SK-N-SH (cell line): ENCODE data around the gene RARB. TPM values are rescaled to one million over a fixed set of nuclear protein-coding genes. Genes with fewer than 3 reads are reported as not detected.

Source experiments
- CTCF ChIA-PET: fragments of 300-600, 350-600 bp; formaldehyde crosslinking; extraction: SDS; loops from one replicate; lab custom pipeline; 2021; lab: Yijun Ruan, JAX
- POLR2A ChIA-PET: fragments of 350-600 bp; sonication (Branson Sonifier 250); formaldehyde crosslinking; extraction: SDS; loops from one replicate; lab custom pipeline; 2020; ENCODE audit warnings: antibody characterized with exemption, inconsistent platforms; lab: Yijun Ruan, JAX
- DNase-seq: peaks from one replicate; pipeline ENCODE4 v3.0.0; 2012
- H2AFZ ChIP-seq: fragments of 200-600 bp; sonication (generic); 2 replicates; pipeline ENCODE4 v1.8.1; 2016; ENCODE audit warnings: antibody characterized with exemption, mild to moderate bottlenecking, low read depth
- H3F3A ChIP-seq: fragments of 200-600 bp; sonication (generic); replicated peaks from 2 replicates; pipeline ENCODE3; 2016; ENCODE audit warnings: antibody characterized with exemption, mild to moderate bottlenecking; ENCODE audit not compliant: insufficient read depth
- H3K27ac ChIP-seq, 2 experiments: fragments of 200-500 bp in 1 of 2; fragments of 200-600 bp in 1 of 2; sonication (Bioruptor generic) in 1 of 2; sonication (generic), shearing (Covaris generic) in 1 of 2; 2 replicates each; pipeline versions ENCODE4 v1.5.1 to v1.6.1; 2014 to 2016; ENCODE audit warnings: low read depth in 2 of 2, inconsistent platforms in 1 of 2, low read length in 1 of 2, mild to moderate bottlenecking in 1 of 2, mixed read lengths in 1 of 2
- H3K27me3 ChIP-seq: fragments of 200-600 bp; sonication (generic), shearing (Covaris generic); 2 replicates; pipeline ENCODE4 v1.6.1; 2016; ENCODE audit warnings: mixed run types; ENCODE audit not compliant: insufficient read depth
- H3K36me3 ChIP-seq, 2 experiments: fragments of 200-500 bp in 1 of 2; fragments of 200-600 bp in 1 of 2; sonication (Bioruptor generic) in 1 of 2; sonication (generic) in 1 of 2; replicated peaks in 1 of 2; 2 replicates each; pipeline versions ENCODE3 to v1.5.1; 2014 to 2016; ENCODE audit warnings: low read length in 1 of 2, mild to moderate bottlenecking in 1 of 2; ENCODE audit not compliant: insufficient read depth in 2 of 2, control insufficient read depth in 1 of 2
- H3K4me1 ChIP-seq, 2 experiments: fragments of 200-500 bp in 1 of 2; fragments of 200-600 bp in 1 of 2; sonication (Bioruptor generic) in 1 of 2; sonication (generic), shearing (Covaris generic) in 1 of 2; 2 replicates each; pipeline versions ENCODE4 v1.5.1 to v1.6.1; 2014 to 2016; ENCODE audit warnings: low read depth in 1 of 2, low read length in 1 of 2, mixed run types in 1 of 2; ENCODE audit not compliant: insufficient read depth in 2 of 2, control insufficient read depth in 1 of 2
- H3K4me2 ChIP-seq: fragments of 200-600 bp; sonication (generic), shearing (Covaris generic); 2 replicates; pipeline ENCODE4 v1.6.1; 2017; ENCODE audit warnings: mixed run types
- H3K4me3 ChIP-seq, 2 experiments: fragments of 200-500 bp in 1 of 2; fragments of 200-600 bp in 1 of 2; sonication (Bioruptor generic) in 1 of 2; sonication (generic), shearing (Covaris generic) in 1 of 2; 2 replicates each; pipeline versions ENCODE4 v1.5.1 to v1.8.1; 2014 to 2016; ENCODE audit warnings: low read depth in 2 of 2, inconsistent platforms in 1 of 2, low read length in 1 of 2, mild to moderate bottlenecking in 1 of 2, mixed read lengths in 1 of 2, moderate library complexity in 1 of 2
- H3K79me2 ChIP-seq: fragments of 200-600 bp; sonication (generic); 2 replicates; pipeline ENCODE4 v1.8.1; 2017; ENCODE audit warnings: mild to moderate bottlenecking; ENCODE audit not compliant: insufficient read depth
- H3K9ac ChIP-seq: fragments of 200-600 bp; sonication (generic); 2 replicates; pipeline ENCODE4 v1.6.1; 2017; ENCODE audit warnings: mixed run types
- H3K9me2 ChIP-seq: fragments of 200-600 bp; sonication (generic); 2 replicates; pipeline ENCODE4 v1.6.1; 2017; ENCODE audit warnings: mixed run types
- H3K9me3 ChIP-seq: fragments of 200-600 bp; sonication (generic); 2 replicates; pipeline ENCODE4 v1.6.1; 2017; ENCODE audit warnings: mixed run types, mild to moderate bottlenecking, moderate library complexity
- H4K20me1 ChIP-seq: fragments of 200-600 bp; sonication (generic); 2 replicates; pipeline ENCODE4 v1.6.1; 2017; ENCODE audit warnings: mild to moderate bottlenecking, mixed run types; ENCODE audit not compliant: insufficient read depth
- CHD2 ChIP-seq: fragments of 150-350 bp; IDR thresholded peaks from 2 replicates; pipeline ENCODE4 v1.6.1; 2018; ENCODE audit warnings: low read length; ENCODE audit not compliant: partially characterized antibody
- ELF1 ChIP-seq: IDR thresholded peaks from 2 replicates; pipeline ENCODE4 v1.4.0; 2012
- FOXM1 ChIP-seq: IDR thresholded peaks from 2 replicates; pipeline ENCODE4 v1.4.0; 2012; ENCODE audit warnings: low read depth, mild to moderate bottlenecking
- JUND ChIP-seq: IDR thresholded peaks from 2 replicates; pipeline ENCODE4 v1.4.0; 2012
- MEF2A ChIP-seq: IDR thresholded peaks from 2 replicates; pipeline ENCODE4 v1.4.0; 2012; ENCODE audit warnings: low read depth, borderline replicate concordance
- NFIC ChIP-seq: IDR thresholded peaks from 2 replicates; pipeline ENCODE4 v1.4.0; 2012; ENCODE audit warnings: borderline replicate concordance
- NRF1 ChIP-seq: IDR thresholded peaks from 2 replicates; pipeline ENCODE4 v1.6.1; 2012; ENCODE audit warnings: low read depth, mild to moderate bottlenecking, low read length
- POLR2AphosphoS5 ChIP-seq: IDR thresholded peaks from 2 replicates; pipeline ENCODE4 v1.6.1; 2012; ENCODE audit warnings: low read depth, low read length
- TAF1 ChIP-seq: IDR thresholded peaks from 2 replicates; pipeline ENCODE4 v1.6.1; 2012; ENCODE audit warnings: low read depth, mild to moderate bottlenecking, low read length, moderate library complexity, borderline replicate concordance
- YY1 ChIP-seq: IDR thresholded peaks from 2 replicates; pipeline ENCODE4 v1.4.0; 2012; ENCODE audit warnings: low read depth, mild to moderate bottlenecking
- WGBS: methylation state at CpG from one replicate; pipeline ENCODE4 v1.1.6; 2017; ENCODE audit warnings: low lambda C conversion rate; 5-methylcytosine and 5-hydroxymethylcytosine counted together
- polyA plus RNA-seq, 3 experiments: library from polyadenylated mRNA; depleted of rRNA; stranded (reverse); fragments of >200 nt; gene quantifications; 2 replicates each; pipeline ENCODE4 v1.2.3, GENCODE V29; 2012
- TF ChIP-seq, protein P1 (sequence below): fragments of 150-350 bp; IDR thresholded peaks from 2 replicates; pipeline ENCODE4 v1.6.1; 2017; ENCODE audit warnings: antibody characterized with exemption, low read length, low read depth, borderline replicate concordance
- TF ChIP-seq, protein P2 (sequence below): IDR thresholded peaks from 2 replicates; pipeline ENCODE4 v1.4.0; 2012; ENCODE audit warnings: low read depth
- TF ChIP-seq, protein P3 (sequence below): IDR thresholded peaks from 2 replicates; pipeline ENCODE4; 2012
- TF ChIP-seq, protein P4 (sequence below): IDR thresholded peaks from 2 replicates; pipeline ENCODE4 v1.6.1; 2012; ENCODE audit warnings: mild to moderate bottlenecking, low read depth, low read length, moderate library complexity

The RARB gene
- polyA plus RNA-seq, 1 of the 3 experiments (the other 2 are of a cell fraction), result 10.7 TPM

DNA sequence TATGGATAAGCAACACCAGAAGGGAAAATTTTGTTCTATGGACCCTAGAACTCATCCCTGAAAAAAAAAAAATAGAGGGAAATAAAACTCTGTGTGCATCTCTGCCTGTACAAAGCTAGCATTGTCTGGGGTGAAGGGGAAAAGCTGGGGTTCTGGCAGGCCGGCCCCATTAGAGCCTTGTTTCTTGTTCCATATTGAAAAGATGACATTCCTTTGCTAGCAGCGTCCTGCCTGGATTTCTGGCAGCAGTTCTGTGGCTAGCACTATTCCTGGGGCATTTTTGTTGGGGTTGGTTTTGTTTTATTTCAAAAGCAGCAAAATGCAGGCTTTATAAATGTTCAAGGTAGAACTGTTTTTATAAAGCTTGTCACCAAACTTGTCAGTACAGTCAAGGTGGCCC lies 45.2 kb downstream of the RARB start:
- Histone ChIP-seq H3K4me1 (peaks cover 45 to 51% of the 10 kb centered on the region in 2 experiments; a peak in 3 of 4 replicates), H3K79me2 (peaks cover 59% of the 10 kb centered on the region; the same call in 1 of the 2 replicates), H3K9ac (peak overlapping the region; percentile 19; the same call in 1 of the 2 replicates), H3K9me3 (no peaks in the 10 kb centered on the region), H3K4me3 (no peak overlapping the region)
- CTCF ChIA-PET, result interaction anchor here (1.0 to 1.7 kb wide), 2 partner anchors 9 to 71 kb away, joined by 3 to 4 read pairs; no protein-coding TSS in a partner anchor
- TF ChIP-seq, protein P1, sequence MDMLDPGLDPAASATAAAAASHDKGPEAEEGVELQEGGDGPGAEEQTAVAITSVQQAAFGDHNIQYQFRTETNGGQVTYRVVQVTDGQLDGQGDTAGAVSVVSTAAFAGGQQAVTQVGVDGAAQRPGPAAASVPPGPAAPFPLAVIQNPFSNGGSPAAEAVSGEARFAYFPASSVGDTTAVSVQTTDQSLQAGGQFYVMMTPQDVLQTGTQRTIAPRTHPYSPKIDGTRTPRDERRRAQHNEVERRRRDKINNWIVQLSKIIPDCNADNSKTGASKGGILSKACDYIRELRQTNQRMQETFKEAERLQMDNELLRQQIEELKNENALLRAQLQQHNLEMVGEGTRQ, result no peak
- TF ChIP-seq MEF2A (no peak), NFIC (no peak), JUND (no peak), TAF1 (no peak), FOXM1 (no peak), POLR2AphosphoS5 (no peak)
- TF ChIP-seq, protein P2, sequence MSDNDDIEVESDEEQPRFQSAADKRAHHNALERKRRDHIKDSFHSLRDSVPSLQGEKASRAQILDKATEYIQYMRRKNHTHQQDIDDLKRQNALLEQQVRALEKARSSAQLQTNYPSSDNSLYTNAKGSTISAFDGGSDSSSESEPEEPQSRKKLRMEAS, result no peak
- TF ChIP-seq, protein P3, sequence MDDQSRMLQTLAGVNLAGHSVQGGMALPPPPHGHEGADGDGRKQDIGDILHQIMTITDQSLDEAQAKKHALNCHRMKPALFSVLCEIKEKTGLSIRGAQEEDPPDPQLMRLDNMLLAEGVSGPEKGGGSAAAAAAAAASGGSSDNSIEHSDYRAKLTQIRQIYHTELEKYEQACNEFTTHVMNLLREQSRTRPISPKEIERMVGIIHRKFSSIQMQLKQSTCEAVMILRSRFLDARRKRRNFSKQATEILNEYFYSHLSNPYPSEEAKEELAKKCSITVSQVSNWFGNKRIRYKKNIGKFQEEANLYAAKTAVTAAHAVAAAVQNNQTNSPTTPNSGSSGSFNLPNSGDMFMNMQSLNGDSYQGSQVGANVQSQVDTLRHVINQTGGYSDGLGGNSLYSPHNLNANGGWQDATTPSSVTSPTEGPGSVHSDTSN, result no peak
- TF ChIP-seq, all 33 proteins: peak for 0
- Histone ChIP-seq H3F3A (peaks cover 5% of the 10 kb centered on the region), H4K20me1 (no peaks in the 10 kb centered on the region), H3K9me2 (no peaks in the 10 kb centered on the region), H3K27ac (peak overlapping the region; percentile 5 to 88), H3K36me3 (no peaks in the 10 kb centered on the region), H3K27me3 (no peaks in the 10 kb centered on the region), H2AFZ (no peak overlapping the region), H3K4me2 (peak overlapping the region; percentile 49)
- POLR2A ChIA-PET, result no interaction called here
- DNase-seq, result no peak
- WGBS, result 44% methylated on average over 2 of the region's 2 CpGs

DNA sequence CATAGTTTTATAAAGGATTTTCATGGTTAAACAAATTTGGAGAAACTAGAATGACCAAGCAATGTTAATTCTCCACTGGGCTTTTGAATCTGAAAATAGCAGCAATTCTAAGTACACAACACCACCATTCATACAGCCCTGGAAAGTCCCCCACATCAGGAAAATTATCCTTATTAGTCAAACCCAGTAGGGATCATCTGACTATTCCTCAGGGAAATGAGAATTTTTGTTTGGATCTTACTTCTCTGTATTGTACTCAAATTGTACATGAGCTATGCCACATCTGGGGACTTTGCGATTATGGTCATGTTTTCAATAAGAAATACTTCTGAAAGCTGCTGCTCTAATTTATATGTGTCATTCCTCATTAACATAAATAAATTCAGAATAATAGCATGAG lies 46.0 kb downstream of the RARB start:
- Histone ChIP-seq H2AFZ (no peak overlapping the region), H3K9ac (no peak overlapping the region), H3K4me1 (peaks cover 44 to 51% of the 10 kb centered on the region in 2 experiments; a peak in 3 of 4 replicates), H3K9me3 (no peaks in the 10 kb centered on the region), H3F3A (peaks cover 12% of the 10 kb centered on the region), H3K79me2 (peaks cover 53% of the 10 kb centered on the region; the same call in 1 of the 2 replicates), H3K27ac (peak overlapping the region in 1 of 2 experiments; percentile 88; a peak in 2 of 4 replicates), H3K27me3 (no peaks in the 10 kb centered on the region), H3K9me2 (no peaks in the 10 kb centered on the region), H4K20me1 (no peaks in the 10 kb centered on the region), H3K4me3 (no peak overlapping the region), H3K36me3 (no peaks in the 10 kb centered on the region), H3K4me2 (no peak overlapping the region)
- no peak for DNase-seq
- 90% methylated on average over 1 of the region's 1 CpG for WGBS
- TF ChIP-seq NRF1 (no peak), CHD2 (no peak), JUND (no peak), ELF1 (no peak), YY1 (no peak)
- TF ChIP-seq, protein P2, result no peak
- TF ChIP-seq, protein P4, sequence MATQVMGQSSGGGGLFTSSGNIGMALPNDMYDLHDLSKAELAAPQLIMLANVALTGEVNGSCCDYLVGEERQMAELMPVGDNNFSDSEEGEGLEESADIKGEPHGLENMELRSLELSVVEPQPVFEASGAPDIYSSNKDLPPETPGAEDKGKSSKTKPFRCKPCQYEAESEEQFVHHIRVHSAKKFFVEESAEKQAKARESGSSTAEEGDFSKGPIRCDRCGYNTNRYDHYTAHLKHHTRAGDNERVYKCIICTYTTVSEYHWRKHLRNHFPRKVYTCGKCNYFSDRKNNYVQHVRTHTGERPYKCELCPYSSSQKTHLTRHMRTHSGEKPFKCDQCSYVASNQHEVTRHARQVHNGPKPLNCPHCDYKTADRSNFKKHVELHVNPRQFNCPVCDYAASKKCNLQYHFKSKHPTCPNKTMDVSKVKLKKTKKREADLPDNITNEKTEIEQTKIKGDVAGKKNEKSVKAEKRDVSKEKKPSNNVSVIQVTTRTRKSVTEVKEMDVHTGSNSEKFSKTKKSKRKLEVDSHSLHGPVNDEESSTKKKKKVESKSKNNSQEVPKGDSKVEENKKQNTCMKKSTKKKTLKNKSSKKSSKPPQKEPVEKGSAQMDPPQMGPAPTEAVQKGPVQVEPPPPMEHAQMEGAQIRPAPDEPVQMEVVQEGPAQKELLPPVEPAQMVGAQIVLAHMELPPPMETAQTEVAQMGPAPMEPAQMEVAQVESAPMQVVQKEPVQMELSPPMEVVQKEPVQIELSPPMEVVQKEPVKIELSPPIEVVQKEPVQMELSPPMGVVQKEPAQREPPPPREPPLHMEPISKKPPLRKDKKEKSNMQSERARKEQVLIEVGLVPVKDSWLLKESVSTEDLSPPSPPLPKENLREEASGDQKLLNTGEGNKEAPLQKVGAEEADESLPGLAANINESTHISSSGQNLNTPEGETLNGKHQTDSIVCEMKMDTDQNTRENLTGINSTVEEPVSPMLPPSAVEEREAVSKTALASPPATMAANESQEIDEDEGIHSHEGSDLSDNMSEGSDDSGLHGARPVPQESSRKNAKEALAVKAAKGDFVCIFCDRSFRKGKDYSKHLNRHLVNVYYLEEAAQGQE, result no peak
- ChIA-PET POLR2A (interaction anchor here (0.9 kb wide), 1 partner anchor 9 kb away, joined by 3 read pairs; no protein-coding TSS in a partner anchor), CTCF (no interaction called here)
